HS-27A (cell line): ENCODE measurements around the gene MTNR1B.

Experiments
- DNase-seq: peaks from one replicate; pipeline ENCODE4 v3.0.0-alpha.2; 2012; ENCODE audit warnings: low read depth, missing footprints

MTNR1B gene

GRCh38 chr11:92978271-92979111 is 9.0 kb downstream of the MTNR1B start:
- DNase-seq = no peak

GRCh38 chr11:92979176-92979575 is 9.7 kb downstream of the MTNR1B start:
- DNase-seq = no peak

- no peak for DNase-seq
These were observed 10.9 kb downstream of the MTNR1B start for GRCh38 chr11:92980312-92980711.

GRCh38 chr11:92981508-92982043 is 12.1 kb downstream of the MTNR1B start:
- DNase-seq = no peak

GRCh38 chr11:92986585-92986984 is 17.1 kb downstream of the MTNR1B start:
- DNase-seq = no peak

- DNase-seq = no peak
These were observed 23.6 kb downstream of the MTNR1B start for GRCh38 chr11:92993004-92993403.

- DNase-seq = peak; percentile 91
These were observed 31.3 kb downstream of the MTNR1B start for GRCh38 chr11:93000511-93001476.

GRCh38 chr11:93001806-93002205 is 32.4 kb downstream of the MTNR1B start:
- DNase-seq = no peak

- no peak for DNase-seq
These were observed 32.9 kb downstream of the MTNR1B start for GRCh38 chr11:93002380-93002779.

- DNase-seq = no peak
These were observed 35.8 kb downstream of the MTNR1B start for GRCh38 chr11:93005239-93005638.

- no peak for DNase-seq
These were observed 44.2 kb downstream of the MTNR1B start for GRCh38 chr11:93013646-93014045.

GRCh38 chr11:93016595-93016994 is 47.1 kb downstream of the MTNR1B start:
- no peak for DNase-seq

GRCh38 chr11:93017821-93018690 is 48.6 kb downstream of the MTNR1B start:
- no peak for DNase-seq

GRCh38 chr11:93020248-93021046 is 51.0 kb downstream of the MTNR1B start:
- peak; percentile 60 for DNase-seq

GRCh38 chr11:93024369-93024768 is 54.9 kb downstream of the MTNR1B start:
- DNase-seq = no peak

GRCh38 chr11:93025558-93026255 is 56.3 kb downstream of the MTNR1B start:
- no peak for DNase-seq

- no peak for DNase-seq
These were observed 59.6 kb downstream of the MTNR1B start for GRCh38 chr11:93028960-93029522.

GRCh38 chr11:93031386-93031785 is 61.9 kb downstream of the MTNR1B start:
- no peak for DNase-seq
